Measurements from ENCODE around the gene TSNAXIP1. TPM values are rescaled to one million over a fixed set of nuclear protein-coding genes. Genes with fewer than 3 reads are reported as not detected.
"Not testable (repeated sequence)": the region's sequence is repeated elsewhere in the genome, so short reads cannot be mapped to it uniquely, and the experiment has no call there.

The TSNAXIP1 gene
- total RNA-seq, 1 experiment from 2014 or later, result 1.4 TPM

GRCh38 chr16:67862623-67863583 is 56.2 kb downstream of the TSNAXIP1 start:
- Histone ChIP-seq H3K4me3 (no peak overlapping the region), H3K36me3 (peaks cover 40% of the 10 kb centered on the region), H3K9me3 (no peaks in the 10 kb centered on the region), H3K27me3 (no peaks in the 10 kb centered on the region)
- no peak for DNase-seq

DNA sequence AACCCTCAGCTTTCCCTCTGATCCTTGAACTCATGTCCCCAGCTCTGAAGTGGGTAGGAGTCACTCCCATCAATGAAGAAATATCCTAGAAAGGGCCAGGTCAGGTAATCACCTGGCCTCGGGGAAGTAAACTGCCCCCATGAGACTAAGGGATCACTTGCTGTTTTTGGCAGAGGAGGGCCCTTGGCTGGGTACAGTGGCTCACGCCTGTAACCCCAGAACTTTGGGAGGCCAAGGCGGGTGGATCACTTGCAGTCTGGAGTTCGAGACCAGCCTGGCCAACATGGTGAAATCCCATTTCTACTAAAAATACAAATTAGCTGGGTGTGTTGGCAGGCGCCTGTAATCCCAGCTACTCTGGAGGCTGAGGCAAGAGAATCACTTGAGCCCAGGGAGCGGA is 57.4 kb downstream of the TSNAXIP1 start:
- H3K4me3 ChIP-seq, DNase-seq, H3K9me3 ChIP-seq, H3K27me3 ChIP-seq: not testable (repeated sequence)
- H3K36me3 ChIP-seq, result peaks cover 43% of the 10 kb centered on the region

GRCh38 chr16:67864594-67864993 is 57.9 kb downstream of the TSNAXIP1 start:
- H3K27me3 ChIP-seq, result no peaks in the 10 kb centered on the region
- no peak for DNase-seq
- H3K9me3 ChIP-seq, result no peaks in the 10 kb centered on the region
- peaks cover 48% of the 10 kb centered on the region for H3K36me3 ChIP-seq
- H3K4me3 ChIP-seq, result no peak overlapping the region

DNA sequence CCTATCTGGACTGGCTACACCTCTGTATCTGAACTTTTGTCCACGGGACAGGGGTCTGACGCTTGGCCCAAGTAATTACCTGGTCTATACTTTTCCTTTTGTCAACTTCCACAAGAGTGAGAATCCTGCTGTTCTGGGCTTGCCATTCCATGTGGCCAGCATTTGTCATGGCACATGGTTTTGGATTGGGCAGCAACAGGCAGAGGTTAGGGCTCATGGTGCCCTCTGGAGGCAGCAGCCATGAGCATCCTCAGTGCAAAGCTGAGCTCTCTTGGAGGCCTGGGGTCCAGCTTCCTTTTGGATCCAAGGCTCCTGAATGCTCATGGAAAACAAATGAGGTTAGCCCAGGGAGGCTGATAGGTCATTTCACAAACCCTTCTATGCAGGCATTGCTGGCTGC is 58.6 kb downstream of the TSNAXIP1 start:
- peak; percentile 44 for DNase-seq
- H3K4me3 ChIP-seq, result no peak overlapping the region
- H3K9me3 ChIP-seq, result no peaks in the 10 kb centered on the region
- H3K36me3 ChIP-seq, result peaks cover 51% of the 10 kb centered on the region
- no peaks in the 10 kb centered on the region for H3K27me3 ChIP-seq

DNA sequence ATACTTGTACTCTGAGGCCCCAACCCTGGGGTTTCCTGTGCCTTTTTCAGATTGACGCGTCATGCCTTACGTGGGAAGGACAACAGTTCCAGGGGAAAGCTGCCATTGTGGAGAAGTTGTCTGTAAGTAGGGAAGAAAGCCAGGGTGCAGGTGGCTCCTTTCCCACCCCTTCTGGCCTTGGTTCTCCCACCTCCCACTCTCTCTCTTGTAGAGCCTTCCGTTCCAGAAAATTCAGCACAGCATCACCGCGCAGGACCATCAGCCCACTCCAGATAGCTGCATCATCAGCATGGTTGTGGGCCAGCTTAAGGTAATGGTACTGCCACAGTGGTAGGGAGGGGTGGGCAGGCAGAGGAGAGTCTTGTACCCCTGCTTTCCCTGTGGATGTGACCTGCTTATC is 61.6 kb downstream of the TSNAXIP1 start:
- DNase-seq, result no peak
- H3K9me3 ChIP-seq, result no peaks in the 10 kb centered on the region

GRCh38 chr16:67869653-67870052 is 63.0 kb downstream of the TSNAXIP1 start:
- no peak for DNase-seq

More for the DNA sequence above, 61.6 kb downstream of the TSNAXIP1 start:
- Histone ChIP-seq H3K4me3 (no peak overlapping the region), H3K36me3 (peaks cover 38% of the 10 kb centered on the region), H3K27me3 (no peaks in the 10 kb centered on the region)

DNA sequence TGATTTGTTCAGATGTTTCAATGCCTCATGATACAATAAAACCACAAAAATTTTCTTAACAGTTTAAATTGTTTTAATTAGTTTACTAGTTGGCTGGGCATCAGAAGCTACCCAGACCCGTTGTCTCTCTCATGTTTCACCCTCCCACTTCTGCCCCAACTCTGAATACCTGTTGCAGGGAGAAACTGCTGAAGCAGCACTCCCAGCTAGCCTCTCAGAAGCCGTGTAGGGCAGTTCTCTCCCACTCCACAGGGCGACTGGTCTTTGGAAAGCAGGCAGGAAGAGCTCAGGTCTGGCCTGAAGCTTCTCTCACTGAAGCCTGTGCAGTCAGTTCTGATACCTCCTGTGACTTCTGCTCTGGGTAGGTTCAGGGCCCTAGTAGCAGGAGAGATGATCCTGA is 64.6 kb downstream of the TSNAXIP1 start:
- Histone ChIP-seq H3K9me3 (no peaks in the 10 kb centered on the region), H3K27me3 (no peaks in the 10 kb centered on the region), H3K36me3 (peaks cover 27% of the 10 kb centered on the region), H3K4me3 (no peak overlapping the region)
- DNase-seq, result no peak

More at GRCh38 chr16:67869653-67870052, 63.0 kb downstream of the TSNAXIP1 start:
- Histone ChIP-seq H3K27me3 (no peaks in the 10 kb centered on the region), H3K9me3 (no peaks in the 10 kb centered on the region), H3K4me3 (no peak overlapping the region), H3K36me3 (peaks cover 36% of the 10 kb centered on the region)

DNA sequence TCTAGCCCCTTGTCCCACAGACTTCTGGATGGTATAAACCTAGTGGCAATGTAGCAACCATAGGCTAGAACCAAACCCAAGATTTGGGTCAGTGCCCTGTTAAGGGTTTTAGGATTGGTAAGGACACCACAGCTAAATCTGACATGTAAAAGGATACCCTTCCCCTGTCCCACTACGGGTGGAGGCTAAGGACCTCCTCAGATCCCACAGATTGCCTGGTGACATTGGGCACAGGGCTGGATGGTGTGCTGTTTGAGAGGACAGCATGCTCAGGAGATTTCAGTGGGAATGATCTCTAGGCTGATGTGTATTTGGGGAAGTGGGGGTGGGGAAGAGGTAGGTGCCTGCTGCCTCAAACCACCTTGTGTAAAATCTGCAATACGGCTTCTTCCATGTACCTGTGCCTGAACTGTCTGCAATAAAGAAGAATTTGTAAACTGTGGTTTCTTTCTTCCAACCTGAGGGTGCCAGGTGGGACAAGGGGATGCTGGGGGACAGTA is 65.5 kb downstream of the TSNAXIP1 start:
- no peaks in the 10 kb centered on the region for H3K27me3 ChIP-seq
- H3K9me3 ChIP-seq, result no peaks in the 10 kb centered on the region
- peaks cover 26% of the 10 kb centered on the region for H3K36me3 ChIP-seq
- no peak overlapping the region; the same call in 1 of the 2 replicates for H3K4me3 ChIP-seq
- DNase-seq, result no peak

DNA sequence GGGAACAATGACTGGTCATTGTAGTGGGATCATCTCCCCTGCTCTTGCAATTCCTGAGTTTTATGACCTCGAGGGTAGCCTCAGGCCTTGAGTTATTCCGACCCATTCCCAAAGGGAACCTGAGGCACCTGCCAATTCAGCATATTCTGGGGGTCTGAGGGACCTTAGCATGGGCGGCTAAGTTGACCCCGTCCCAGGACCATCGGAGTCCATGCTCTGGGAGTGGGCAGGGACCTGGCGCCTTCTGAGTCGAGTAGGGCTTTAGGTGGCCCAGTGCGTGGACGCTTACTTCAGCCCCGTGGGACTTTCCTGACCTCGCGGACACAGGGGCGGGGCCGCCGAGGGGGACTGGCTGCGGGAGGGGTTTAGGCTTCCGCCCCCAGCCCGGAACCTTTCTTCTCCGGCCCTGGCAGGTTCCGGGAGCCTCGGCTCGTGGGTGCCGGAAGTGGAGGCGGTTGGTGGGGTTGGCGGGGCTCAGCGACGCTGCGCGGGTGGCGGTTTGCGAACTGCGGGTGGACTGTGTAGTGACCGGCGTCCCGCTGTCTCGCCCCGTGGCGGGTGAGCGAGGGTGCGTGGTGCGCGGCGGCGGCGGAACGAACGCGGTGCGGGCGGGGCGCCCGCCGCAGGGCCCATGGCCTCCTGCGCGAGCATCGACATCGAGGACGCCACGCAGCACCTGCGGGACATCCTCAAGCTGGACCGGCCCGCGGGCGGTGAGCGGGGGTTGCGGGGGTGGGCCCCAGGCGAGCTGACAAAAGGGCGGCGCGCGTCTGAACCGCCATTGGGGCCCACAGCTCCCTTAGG is 66.1 kb downstream of the TSNAXIP1 start, which contains the start of gene EDC4:
Gene EDC4, plus strand, starts transcription at position 422 of the 804 bp plus-strand sequence. Its CDS starts 210 bp downstream, at position 632.
- H3K4me3 ChIP-seq, result peak within 1 kb of the TSS; percentile 74
- peak; percentile 78 for DNase-seq
- peaks cover 21% of the 10 kb centered on the region for H3K36me3 ChIP-seq
- no peaks in the 10 kb centered on the region for H3K27me3 ChIP-seq
- H3K9me3 ChIP-seq, result no peaks in the 10 kb centered on the region

DNA sequence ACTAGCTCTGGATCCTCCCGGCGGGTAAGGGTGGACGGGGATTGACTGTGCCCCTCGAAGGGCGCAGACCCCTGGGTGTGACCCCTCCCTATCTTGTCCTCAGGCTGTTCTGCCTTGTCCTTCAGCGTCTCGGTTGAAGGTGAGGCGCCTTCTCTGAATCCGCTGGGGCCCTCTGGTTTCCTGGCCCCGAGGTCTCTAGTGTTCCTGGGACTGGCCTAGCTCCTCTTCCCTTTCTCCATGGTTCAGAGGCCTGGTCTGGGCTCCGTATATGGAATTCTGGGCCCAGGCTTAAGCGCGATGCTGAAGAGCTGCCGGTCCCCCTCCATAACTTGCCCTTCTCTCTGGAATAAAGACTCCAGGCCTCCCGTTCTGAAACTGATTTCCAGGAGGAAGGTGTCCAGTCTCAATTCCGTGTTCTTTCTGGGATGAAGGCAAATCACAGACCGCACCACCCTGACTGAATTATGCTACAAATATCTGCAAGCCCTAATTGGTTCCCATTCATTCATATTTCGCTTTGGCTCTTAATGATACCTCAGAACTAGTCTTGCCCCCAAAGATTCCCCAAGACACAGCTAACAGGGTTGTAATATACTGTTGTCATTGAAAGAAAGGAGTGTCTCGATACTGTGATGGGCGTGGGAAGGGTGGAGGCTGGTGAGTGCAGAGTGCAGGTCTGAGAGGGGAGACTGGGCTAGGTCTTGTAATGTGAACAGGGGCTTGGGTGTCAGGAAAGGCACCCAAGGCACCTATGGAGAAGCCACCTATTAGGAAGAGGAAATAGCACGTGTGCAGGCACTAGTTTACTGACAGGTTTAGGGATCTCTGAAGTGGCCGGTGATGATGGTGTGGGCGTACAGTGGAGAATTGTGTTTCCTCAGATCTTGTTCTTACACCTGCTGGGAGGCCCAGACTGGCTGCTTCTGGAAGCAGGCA is 67.0 kb downstream of the TSNAXIP1 start:
- DNase-seq, result no peak
- H3K9me3 ChIP-seq, result no peaks in the 10 kb centered on the region
- H3K36me3 ChIP-seq, result peaks cover 17% of the 10 kb centered on the region
- no peaks in the 10 kb centered on the region for H3K27me3 ChIP-seq
- peak overlapping the region; percentile 74 for H3K4me3 ChIP-seq

DNA sequence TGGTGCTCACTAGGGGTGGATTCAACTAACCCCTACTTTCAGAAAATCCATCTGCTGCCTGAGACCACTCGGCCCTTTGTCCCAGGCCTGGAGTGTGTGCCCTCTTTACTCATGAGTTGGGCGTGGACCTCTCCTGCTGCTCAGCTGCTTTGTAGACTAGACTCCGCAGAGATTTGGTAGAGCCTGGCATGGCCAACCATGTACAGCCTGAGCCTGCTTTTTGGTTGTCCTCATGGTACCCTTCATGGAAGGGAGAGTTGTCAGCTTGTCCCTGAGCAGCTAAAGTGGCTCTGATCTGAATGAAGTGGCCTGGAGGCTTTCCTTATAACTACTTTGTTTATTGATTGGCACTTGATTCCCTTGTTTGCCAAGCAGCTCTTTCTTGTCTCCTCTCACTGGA is 67.7 kb downstream of the TSNAXIP1 start:
- H3K36me3 ChIP-seq, result peaks cover 14% of the 10 kb centered on the region
- H3K9me3 ChIP-seq, result no peaks in the 10 kb centered on the region
- DNase-seq, result no peak
- H3K4me3 ChIP-seq, result peak overlapping the region; percentile 74
- H3K27me3 ChIP-seq, result no peaks in the 10 kb centered on the region

GRCh38 chr16:67877064-67877463 is 70.4 kb downstream of the TSNAXIP1 start:
- no peaks in the 10 kb centered on the region for H3K9me3 ChIP-seq
- no peak for DNase-seq
- no peak overlapping the region for H3K4me3 ChIP-seq
- peaks cover 5% of the 10 kb centered on the region for H3K36me3 ChIP-seq
- no peaks in the 10 kb centered on the region for H3K27me3 ChIP-seq

Other genes starting within 250 kb of the TSNAXIP1 start
- 26.1 and 32.2 TPM in 2 replicates for gene CTCF, start 244.4 kb upstream of the TSNAXIP1 start, total RNA-seq (2014; rRNA removed; shearing (Covaris generic); ENCODE audit: low replicate concordance)
- 0.07 TPM in 1 of 2 replicates, not detected in the other for gene CARMIL2, start 161.7 kb upstream of the TSNAXIP1 start, total RNA-seq (2014; rRNA removed; shearing (Covaris generic); ENCODE audit: low replicate concordance)
- gene ACD, start 146.6 kb upstream of the TSNAXIP1 start, total RNA-seq (2014; rRNA removed; shearing (Covaris generic); ENCODE audit: low replicate concordance), result 24.4 and 24.7 TPM in 2 replicates
- 0.89 and 1.5 TPM in 2 replicates for gene PARD6A, start 145.9 kb upstream of the TSNAXIP1 start, total RNA-seq (2014; rRNA removed; shearing (Covaris generic); ENCODE audit: low replicate concordance)
- 8.8 and 15.7 TPM in 2 replicates for gene ENKD1, start 140.1 kb upstream of the TSNAXIP1 start, total RNA-seq (2014; rRNA removed; shearing (Covaris generic); ENCODE audit: low replicate concordance)
- not detected in 2 replicates for gene C16orf86, start 140.1 kb upstream of the TSNAXIP1 start, total RNA-seq (2014; rRNA removed; shearing (Covaris generic); ENCODE audit: low replicate concordance)
- gene GFOD2, start 87.6 kb upstream of the TSNAXIP1 start, total RNA-seq (2014; rRNA removed; shearing (Covaris generic); ENCODE audit: low replicate concordance), result 11.8 and 13.4 TPM in 2 replicates
- gene RANBP10, start 329 bp upstream of the TSNAXIP1 start, total RNA-seq (2014; rRNA removed; shearing (Covaris generic); ENCODE audit: low replicate concordance), result 0.79 and 1.8 TPM in 2 replicates
- 37.2 and 42.9 TPM in 2 replicates for gene THAP11, start 35.4 kb downstream of the TSNAXIP1 start, total RNA-seq (2014; rRNA removed; shearing (Covaris generic); ENCODE audit: low replicate concordance)
- 55.9 and 178 TPM in 2 replicates for gene NUTF2, start 40.0 kb downstream of the TSNAXIP1 start, total RNA-seq (2014; rRNA removed; shearing (Covaris generic); ENCODE audit: low replicate concordance)
- 20.4 and 27.4 TPM in 2 replicates for gene CENPT, start 40.8 kb downstream of the TSNAXIP1 start, total RNA-seq (2014; rRNA removed; shearing (Covaris generic); ENCODE audit: low replicate concordance)
- gene EDC4, start 66.2 kb downstream of the TSNAXIP1 start, total RNA-seq (2014; rRNA removed; shearing (Covaris generic); ENCODE audit: low replicate concordance), result 19.8 and 38.6 TPM in 2 replicates
- not detected in 2 replicates for gene NRN1L, start 78.0 kb downstream of the TSNAXIP1 start, total RNA-seq (2014; rRNA removed; shearing (Covaris generic); ENCODE audit: low replicate concordance)
- gene PSKH1, start 86.4 kb downstream of the TSNAXIP1 start, total RNA-seq (2014; rRNA removed; shearing (Covaris generic); ENCODE audit: low replicate concordance), result 3.1 and 13.8 TPM in 2 replicates
- gene CTRL, start 125.0 kb downstream of the TSNAXIP1 start, total RNA-seq (2014; rRNA removed; shearing (Covaris generic); ENCODE audit: low replicate concordance), result 0.72 and 1.9 TPM in 2 replicates
- 8.8 and 12.7 TPM in 2 replicates for gene PSMB10, start 130.0 kb downstream of the TSNAXIP1 start, total RNA-seq (2014; rRNA removed; shearing (Covaris generic); ENCODE audit: low replicate concordance)
- 0.16 TPM in 1 of 2 replicates, not detected in the other for gene LCAT, start 137.2 kb downstream of the TSNAXIP1 start, total RNA-seq (2014; rRNA removed; shearing (Covaris generic); ENCODE audit: low replicate concordance)
- 11.9 and 12.3 TPM in 2 replicates for gene SLC12A4, start 161.7 kb downstream of the TSNAXIP1 start, total RNA-seq (2014; rRNA removed; shearing (Covaris generic); ENCODE audit: low replicate concordance)
- not detected in 2 replicates for gene DPEP3, start 173.6 kb downstream of the TSNAXIP1 start, total RNA-seq (2014; rRNA removed; shearing (Covaris generic); ENCODE audit: low replicate concordance)
- not detected in 2 replicates for gene DPEP2, start 192.6 kb downstream of the TSNAXIP1 start, total RNA-seq (2014; rRNA removed; shearing (Covaris generic); ENCODE audit: low replicate concordance)
- not detected in 2 replicates for gene DPEP2NB, start 209.0 kb downstream of the TSNAXIP1 start, total RNA-seq (2014; rRNA removed; shearing (Covaris generic); ENCODE audit: low replicate concordance)
- 17.9 and 18.0 TPM in 2 replicates for gene DDX28, start 216.3 kb downstream of the TSNAXIP1 start, total RNA-seq (2014; rRNA removed; shearing (Covaris generic); ENCODE audit: low replicate concordance)
- gene DUS2, start 216.4 kb downstream of the TSNAXIP1 start, total RNA-seq (2014; rRNA removed; shearing (Covaris generic); ENCODE audit: low replicate concordance), result 16.9 and 25.0 TPM in 2 replicates